ENCODE measurements around the gene ARV1. TPM values are rescaled to one million over a fixed set of nuclear protein-coding genes. Genes with fewer than 3 reads are reported as not detected.

The ARV1 gene
- total and polyA plus RNA-seq, 2 experiments from 2014 or later: 10.4 to 20.0 TPM

GRCh38 chr1:230948301-230948700, 30.6 kb upstream of the ARV1 start:
- no peaks in the 10 kb centered on the region for H3K79me2 ChIP-seq (replicated peaks; ENCODE audit: insufficient read depth)
- no peak overlapping the region for H3K4me3 ChIP-seq
- H3K4me1 ChIP-seq (ENCODE audit: insufficient read depth): no peaks in the 10 kb centered on the region
- Mint-ChIP-seq H3K4me1 (no peaks in the 10 kb centered on the region), H3K36me3 (ENCODE audit: low read depth) (no peaks in the 10 kb centered on the region), H3K9me3 (no peaks in the 10 kb centered on the region), H3K27ac (no peak overlapping the region), H3K4me3 (no peak overlapping the region), H3K27me3 (ENCODE audit: insufficient read depth, low read depth, poor library complexity) (no peaks in the 10 kb centered on the region)
- no peaks in the 10 kb centered on the region for H3F3A ChIP-seq (replicated peaks; ENCODE audit: low read depth)
- no peaks in the 10 kb centered on the region for H3K27me3 ChIP-seq (ENCODE audit: insufficient read depth)
- DNase-seq (ENCODE audit: low spot score) (no peak), ATAC-seq (no peak)
- no peaks in the 10 kb centered on the region; the same call in 1 of the 2 replicates for H4K20me1 ChIP-seq (replicated peaks; ENCODE audit: insufficient read depth)
- no peaks in the 10 kb centered on the region for H3K9me2 ChIP-seq (ENCODE audit: insufficient read depth)
- no peaks in the 10 kb centered on the region for H3K36me3 ChIP-seq (ENCODE audit: insufficient read depth)
- H3K4me2 ChIP-seq: no peak overlapping the region
- H3K27ac ChIP-seq (ENCODE audit: low read depth): no peak overlapping the region
- H2AFZ ChIP-seq: no peak overlapping the region
- TF ChIP-seq REST (IDR thresholded peaks at IDR 0.05; ENCODE audit: unreplicated experiment): no peak
- no peak for TF ChIP-seq JUNB (IDR thresholded peaks at IDR 0.05; ENCODE audit: unreplicated experiment)
- TF ChIP-seq, protein P1, sequence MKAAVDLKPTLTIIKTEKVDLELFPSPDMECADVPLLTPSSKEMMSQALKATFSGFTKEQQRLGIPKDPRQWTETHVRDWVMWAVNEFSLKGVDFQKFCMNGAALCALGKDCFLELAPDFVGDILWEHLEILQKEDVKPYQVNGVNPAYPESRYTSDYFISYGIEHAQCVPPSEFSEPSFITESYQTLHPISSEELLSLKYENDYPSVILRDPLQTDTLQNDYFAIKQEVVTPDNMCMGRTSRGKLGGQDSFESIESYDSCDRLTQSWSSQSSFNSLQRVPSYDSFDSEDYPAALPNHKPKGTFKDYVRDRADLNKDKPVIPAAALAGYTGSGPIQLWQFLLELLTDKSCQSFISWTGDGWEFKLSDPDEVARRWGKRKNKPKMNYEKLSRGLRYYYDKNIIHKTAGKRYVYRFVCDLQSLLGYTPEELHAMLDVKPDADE (IDR thresholded peaks at IDR 0.05): no peak
- no peak for TF ChIP-seq CREB1 (CRISPR knock-in tag; IDR thresholded peaks at IDR 0.05; ENCODE audit: low read depth)
- TF ChIP-seq EZH2phosphoT487 (IDR thresholded peaks at IDR 0.05; ENCODE audit: unreplicated experiment): no peak
- TF ChIP-seq POLR2AphosphoS5 (IDR thresholded peaks at IDR 0.05; ENCODE audit: low read depth): no peak
- TF ChIP-seq STAT1 (IDR thresholded peaks at IDR 0.05; ENCODE audit: unreplicated experiment): no peak
- TF ChIP-seq ZNF462 (CRISPR knock-in tag; IDR thresholded peaks at IDR 0.05): no peak
- TF ChIP-seq ZNF114 (CRISPR knock-in tag; IDR thresholded peaks at IDR 0.05): no peak
- TF ChIP-seq, protein P2, sequence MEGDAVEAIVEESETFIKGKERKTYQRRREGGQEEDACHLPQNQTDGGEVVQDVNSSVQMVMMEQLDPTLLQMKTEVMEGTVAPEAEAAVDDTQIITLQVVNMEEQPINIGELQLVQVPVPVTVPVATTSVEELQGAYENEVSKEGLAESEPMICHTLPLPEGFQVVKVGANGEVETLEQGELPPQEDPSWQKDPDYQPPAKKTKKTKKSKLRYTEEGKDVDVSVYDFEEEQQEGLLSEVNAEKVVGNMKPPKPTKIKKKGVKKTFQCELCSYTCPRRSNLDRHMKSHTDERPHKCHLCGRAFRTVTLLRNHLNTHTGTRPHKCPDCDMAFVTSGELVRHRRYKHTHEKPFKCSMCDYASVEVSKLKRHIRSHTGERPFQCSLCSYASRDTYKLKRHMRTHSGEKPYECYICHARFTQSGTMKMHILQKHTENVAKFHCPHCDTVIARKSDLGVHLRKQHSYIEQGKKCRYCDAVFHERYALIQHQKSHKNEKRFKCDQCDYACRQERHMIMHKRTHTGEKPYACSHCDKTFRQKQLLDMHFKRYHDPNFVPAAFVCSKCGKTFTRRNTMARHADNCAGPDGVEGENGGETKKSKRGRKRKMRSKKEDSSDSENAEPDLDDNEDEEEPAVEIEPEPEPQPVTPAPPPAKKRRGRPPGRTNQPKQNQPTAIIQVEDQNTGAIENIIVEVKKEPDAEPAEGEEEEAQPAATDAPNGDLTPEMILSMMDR (conservative IDR thresholded peaks at IDR 0.05; ENCODE audit: low read depth in 2 of 2): no peak
- TF ChIP-seq NANOG (IDR thresholded peaks at IDR 0.05; ENCODE audit: borderline replicate concordance): no peak
- TF ChIP-seq EZH2 (IDR thresholded peaks at IDR 0.05; ENCODE audit: low read depth, unreplicated experiment): no peak
- no peak for TF ChIP-seq ZNF331 (CRISPR knock-in tag; IDR thresholded peaks at IDR 0.05; ENCODE audit: low read depth)

Measured in GM23338 (cell line).